Kidney glomerular epithelial cell (primary cell): ENCODE data around the gene RAB8A.

Experiments used
- DNase-seq: peaks from one replicate; lab custom pipeline; 2025; lab: John Stamatoyannopoulos, UW

RAB8A gene

DNA sequence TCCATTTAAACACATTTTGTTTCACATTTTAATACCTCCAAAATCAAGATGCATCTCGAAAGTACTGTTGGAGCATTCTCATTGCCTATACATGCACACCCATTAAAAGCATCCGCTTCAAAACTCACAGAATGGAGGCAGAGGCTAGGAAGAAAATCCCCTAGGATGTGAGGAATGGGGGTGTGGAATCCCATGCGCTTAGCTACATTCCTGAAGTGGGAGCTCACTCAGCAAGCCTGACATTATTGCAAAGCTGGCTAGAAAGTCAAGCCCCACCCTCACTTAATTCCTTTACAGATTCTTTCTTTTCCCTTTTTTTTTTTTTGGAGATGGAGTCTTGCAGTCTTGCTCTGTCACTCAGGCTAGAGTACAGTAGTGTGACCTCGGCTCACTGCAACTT, 68.9 kb downstream of the RAB8A start:
- DNase-seq: no peak
